GM18526 (cell line): Measurements from ENCODE around the gene TMEM181.

Experiments
- POLR2A ChIP-seq: IDR thresholded peaks from 3 replicates; pipeline ENCODE4 v1.6.1; 2011; ENCODE audit not compliant: insufficient read length; ENCODE audit errors: extremely low read depth

Gene TMEM181

GRCh38 chr6:158635427-158636073 lies 75.7 kb downstream of the TMEM181 start:
- no peak for TF ChIP-seq POLR2A

- no peak for TF ChIP-seq POLR2A
Measured at GRCh38 chr6:158636778-158637177, 76.9 kb downstream of the TMEM181 start.

DNA sequence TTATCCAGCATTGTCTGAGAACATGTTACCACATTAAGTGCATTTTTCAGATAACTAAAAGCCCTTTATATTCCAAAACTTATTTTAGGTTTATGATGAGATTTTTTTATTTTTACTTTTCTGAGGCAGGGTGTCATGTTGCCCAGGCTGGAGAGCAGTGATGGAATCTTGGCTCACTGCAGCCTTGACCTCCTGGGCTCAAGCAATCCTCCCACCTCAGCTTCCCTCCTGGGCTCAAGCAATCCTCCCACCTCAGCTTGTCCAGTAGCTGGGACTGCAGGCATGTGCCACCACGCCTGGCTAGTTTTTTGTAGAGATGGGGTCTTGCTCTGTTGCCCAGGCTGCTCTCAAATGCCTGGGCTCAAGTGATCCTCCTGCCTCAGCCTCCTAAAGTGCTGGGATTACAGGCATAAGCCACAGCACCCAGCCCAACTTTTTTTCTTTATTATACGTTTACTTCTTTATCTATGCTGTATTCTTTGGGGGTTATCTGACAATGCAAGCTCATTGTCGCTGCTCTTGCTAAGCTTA lies 78.5 kb downstream of the TMEM181 start:
- TF ChIP-seq POLR2A, result no peak

DNA sequence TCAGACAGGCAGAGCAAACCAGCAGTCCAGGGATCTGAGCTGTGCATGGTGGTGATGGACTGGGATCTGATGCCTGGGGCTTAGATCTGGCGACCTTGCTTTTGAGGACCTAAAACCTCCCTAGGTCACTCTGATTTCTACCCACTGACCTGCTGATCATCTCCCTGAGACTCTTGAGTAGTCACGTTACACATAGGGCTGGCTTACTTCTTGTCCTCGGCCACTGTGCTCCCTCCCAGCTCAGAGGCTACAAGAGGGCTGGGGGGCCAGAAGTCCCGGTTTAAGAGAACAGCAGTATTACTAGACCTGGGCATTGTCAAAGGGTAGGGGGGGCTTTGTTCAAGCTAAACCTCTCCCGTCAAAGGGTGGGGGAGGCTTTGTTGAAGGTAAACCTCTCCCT lies 79.2 kb downstream of the TMEM181 start:
- no peak for TF ChIP-seq POLR2A

GRCh38 chr6:158640519-158640918 lies 80.6 kb downstream of the TMEM181 start:
- no peak for TF ChIP-seq POLR2A

GRCh38 chr6:158642097-158642601 lies 82.3 kb downstream of the TMEM181 start:
- no peak for TF ChIP-seq POLR2A

DNA sequence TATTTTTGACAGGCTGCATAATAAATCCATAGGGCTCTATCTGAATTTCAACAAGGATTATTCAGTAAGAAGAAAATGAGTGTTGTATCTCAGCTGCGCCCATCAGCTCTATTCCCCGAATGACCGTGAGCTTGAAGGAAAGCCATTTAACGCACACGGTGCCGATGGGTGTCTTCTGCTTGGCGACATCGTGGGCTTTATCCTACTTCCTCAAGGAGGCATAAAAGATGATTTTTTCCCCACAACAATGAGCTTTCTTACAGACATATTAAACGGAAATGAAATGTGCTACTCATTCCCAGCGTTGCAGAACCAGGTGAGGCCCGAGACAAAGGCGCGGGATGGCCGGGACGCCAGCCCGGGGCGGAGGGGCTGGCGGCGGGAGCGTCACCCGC lies 83.9 kb downstream of the TMEM181 start:
- TF ChIP-seq POLR2A, result no peak

GRCh38 chr6:158644231-158645063 lies 84.6 kb downstream of the TMEM181 start, which contains the start of gene DYNLT1:
TSS of gene DYNLT1 (minus strand) at chr6:158644743. CDS start at chr6:158644708, 35 bp downstream.
- TF ChIP-seq POLR2A, result peak; percentile 86

GRCh38 chr6:158645064-158646022 lies 85.5 kb downstream of the TMEM181 start:
- TF ChIP-seq POLR2A, result no peak

- no peak for TF ChIP-seq POLR2A
Measured at GRCh38 chr6:158646023-158646910, 86.4 kb downstream of the TMEM181 start.

DNA sequence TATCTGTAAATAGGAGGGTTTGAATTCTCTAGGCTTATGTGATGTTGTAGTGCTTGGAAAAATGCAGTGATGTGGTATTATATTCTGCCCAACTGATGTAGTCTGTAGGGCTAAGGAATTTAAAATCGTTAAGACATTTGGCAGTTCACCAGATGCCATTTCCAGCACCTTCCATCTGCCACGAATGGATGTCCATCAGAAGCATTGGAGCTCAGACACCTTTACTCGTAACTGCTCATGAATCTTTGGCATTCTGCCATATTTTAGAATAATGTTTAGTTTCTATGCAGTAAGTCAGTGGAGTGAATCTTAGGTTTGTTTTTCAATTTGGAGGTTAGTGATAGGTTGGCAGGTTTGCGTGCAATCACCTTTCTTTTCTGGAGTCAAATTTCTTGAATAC lies 87.6 kb downstream of the TMEM181 start:
- TF ChIP-seq POLR2A, result no peak

DNA sequence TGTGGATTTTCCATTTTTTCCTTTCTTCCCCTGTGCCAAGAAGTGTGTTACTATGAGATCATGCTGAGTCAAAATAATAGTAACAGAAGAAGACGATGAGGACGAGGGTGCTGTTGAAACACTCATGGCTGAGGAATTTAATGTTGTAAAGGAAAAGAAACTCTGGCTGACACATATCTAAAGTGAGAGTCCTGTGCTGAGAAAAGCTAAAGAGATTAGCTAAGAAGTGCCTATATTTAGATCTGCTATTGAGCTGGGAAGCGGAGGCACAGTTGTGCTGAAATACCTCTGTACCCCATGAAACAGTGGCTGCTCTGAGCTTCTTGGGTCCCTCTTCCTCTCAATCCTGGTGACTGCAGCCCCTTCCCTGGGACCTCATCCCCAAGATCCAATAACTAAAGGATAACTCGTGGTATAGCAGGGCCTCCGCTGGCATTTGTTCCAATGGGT lies 88.8 kb downstream of the TMEM181 start:
- no peak for TF ChIP-seq POLR2A

- TF ChIP-seq POLR2A, result peak; percentile 35
Measured at GRCh38 chr6:158649289-158650143, 89.6 kb downstream of the TMEM181 start, which contains the start of gene SYTL3. TSS of gene SYTL3 (plus strand) at chr6:158650054. CDS start at chr6:158663269, 13,215 bp downstream.
